CD4-positive, alpha-beta T cell treated with Interleukin-6 at 100 ng/mL for 8 hours (primary cell): ENCODE measurements around the gene GEN1.

Experiments
- DNase-seq: peaks from one replicate; pipeline ENCODE4 v3.0.0-alpha.2; 2020; ENCODE audit warnings: mixed read lengths, low spot score

The GEN1 gene

DNA sequence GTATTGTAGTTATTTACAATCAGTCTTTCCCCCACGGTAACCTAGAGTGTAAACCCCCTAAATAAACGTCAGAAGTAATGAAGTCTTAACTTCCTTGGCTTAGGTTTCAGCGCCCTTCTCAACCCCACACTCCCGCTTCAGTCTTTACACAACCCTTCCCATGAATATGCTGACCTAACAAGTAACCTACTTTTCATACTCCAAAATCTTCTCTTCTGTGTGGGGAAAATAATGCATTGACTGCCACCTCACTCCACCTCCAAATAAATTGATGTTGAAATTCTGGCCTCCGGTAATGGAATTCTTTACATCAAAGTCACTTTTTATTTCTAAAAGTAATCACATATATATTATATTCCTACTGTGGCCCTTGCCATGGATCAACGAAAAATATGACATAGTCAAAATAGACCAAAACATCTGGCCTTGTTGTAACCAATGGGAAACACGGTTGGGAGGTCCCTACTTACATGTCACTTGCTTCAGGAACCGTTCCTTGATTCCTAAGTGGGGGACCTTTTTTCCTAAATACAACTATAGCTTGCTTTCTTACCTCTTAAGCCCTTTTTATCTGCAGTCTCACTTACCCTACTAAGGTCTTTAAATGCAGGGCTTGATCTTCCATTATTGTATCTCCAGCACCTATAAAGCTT is 961 bp downstream of the GEN1 start:
- DNase-seq: no peak

DNA sequence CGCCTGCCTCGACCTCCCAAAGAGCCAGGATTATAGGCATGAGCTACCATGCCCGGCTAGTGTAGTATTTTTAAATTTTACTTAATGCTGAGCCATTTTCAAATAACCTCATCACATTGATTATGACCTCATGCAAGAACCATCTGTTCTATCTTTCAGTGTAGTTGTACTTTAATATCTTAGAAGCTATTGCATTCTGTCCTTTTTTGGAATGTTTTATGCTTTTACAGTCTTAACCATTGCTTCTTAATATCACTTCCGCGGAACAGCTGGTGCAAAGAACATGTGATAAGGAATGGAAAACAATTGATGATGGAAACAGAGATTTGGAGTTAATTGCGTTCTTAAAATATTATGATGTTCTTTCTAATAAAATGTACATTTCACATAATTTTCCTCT is 2.7 kb downstream of the GEN1 start:
- DNase-seq: no peak

DNA sequence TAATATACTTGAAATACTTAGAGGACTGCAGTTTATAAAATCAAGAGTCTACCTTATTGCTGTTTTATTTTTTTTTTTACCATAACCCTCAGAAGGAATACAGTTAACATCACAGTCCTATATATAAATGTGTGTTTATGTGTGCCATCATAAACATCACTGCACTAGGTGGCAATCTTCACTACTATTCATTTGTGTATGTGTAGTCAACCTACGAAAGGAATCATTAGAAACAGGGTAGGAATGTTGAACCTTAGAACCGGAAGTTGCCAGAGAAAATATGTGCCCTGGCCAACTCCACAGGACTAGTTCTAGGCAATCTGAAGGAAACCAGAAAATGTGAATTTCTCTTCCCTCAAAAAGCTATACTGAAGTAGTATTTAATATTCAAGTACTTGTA is 3.4 kb downstream of the GEN1 start:
- DNase-seq: no peak

DNA sequence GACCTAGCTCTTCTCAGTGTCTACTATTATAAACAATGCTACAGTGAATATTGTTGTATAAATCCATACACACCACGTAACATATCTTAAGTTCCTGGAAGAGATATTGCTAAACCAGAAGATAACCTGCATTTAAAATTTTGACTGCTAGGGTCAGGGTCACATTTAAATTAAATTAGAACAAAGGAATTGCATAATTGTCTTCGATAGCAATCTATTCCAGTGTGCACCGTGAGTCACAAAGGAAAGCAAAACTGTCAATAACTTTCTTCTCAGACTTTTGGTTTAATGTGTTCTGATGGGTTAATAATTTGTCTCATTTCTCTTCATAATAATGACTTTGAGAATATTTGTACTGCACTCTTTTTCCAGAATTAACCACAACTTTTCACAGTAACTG is 4.2 kb downstream of the GEN1 start:
- no peak for DNase-seq

DNA sequence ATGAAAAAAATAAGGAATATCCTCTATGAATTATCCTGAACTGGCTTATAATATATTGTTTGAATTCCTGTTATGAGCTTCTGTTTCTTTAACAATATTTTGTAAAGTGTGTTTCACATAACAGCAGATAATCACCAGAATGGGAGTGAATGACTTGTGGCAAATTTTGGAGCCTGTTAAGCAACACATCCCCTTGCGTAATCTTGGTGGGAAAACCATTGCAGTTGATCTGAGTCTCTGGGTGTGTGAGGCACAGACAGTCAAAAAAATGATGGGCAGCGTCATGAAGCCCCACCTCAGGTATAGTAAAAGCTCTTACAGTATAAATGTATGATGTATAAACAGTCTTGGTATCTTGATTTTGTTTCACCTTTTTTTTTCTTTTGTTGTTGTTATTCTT is 5.9 kb downstream of the GEN1 start:
- DNase-seq: no peak

DNA sequence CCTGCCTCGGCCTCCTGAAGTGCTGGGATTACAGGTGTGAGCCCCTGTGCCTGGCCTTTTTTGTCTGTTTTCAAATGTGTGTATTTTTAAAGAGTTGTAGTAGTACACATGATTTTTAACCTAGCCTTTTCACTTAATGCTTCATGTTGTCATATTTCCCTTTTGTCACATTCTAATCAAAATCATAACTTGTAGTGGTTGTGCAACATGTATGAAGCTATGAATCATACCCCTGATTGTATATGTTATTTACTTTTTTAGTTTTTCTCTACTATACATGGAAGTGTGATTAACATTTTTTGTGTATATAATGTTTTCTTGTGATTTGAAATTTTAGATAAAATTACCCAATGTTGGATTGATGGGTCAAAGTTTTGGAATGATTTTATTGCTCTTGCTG is 8.5 kb downstream of the GEN1 start:
- DNase-seq: no peak

DNA sequence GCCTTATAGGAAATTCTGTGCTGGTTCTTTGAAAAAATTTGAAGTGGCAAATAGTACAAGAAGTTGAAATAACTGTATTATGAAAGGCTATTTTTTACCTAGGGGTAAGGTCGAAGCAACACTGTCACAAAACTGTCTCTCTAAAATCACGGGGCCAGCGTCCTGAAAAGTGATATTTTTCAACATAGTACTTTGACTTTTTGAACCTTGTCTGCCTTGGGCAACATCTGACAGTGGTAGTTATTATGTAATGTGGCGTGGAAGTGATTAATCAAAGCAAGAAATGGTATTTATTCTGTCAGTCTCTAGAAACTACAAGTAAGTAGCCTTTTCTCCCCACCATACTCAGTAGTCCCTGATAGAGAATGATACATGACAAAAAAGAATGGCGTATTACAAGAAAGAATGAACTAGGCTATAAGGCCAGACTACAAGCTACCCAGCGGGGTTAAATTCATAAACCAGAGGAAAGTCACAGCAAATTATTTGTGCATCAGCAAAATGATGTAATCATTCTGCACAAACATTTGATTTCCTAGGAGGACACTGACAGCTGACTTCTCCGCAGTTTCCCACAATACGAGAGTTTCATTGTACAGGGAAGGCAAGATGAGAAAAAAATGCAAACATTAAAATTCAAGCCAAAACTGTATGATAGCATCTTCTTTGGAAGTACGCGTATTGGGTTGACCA is 9.8 kb downstream of the GEN1 start:
- no peak for DNase-seq

DNA sequence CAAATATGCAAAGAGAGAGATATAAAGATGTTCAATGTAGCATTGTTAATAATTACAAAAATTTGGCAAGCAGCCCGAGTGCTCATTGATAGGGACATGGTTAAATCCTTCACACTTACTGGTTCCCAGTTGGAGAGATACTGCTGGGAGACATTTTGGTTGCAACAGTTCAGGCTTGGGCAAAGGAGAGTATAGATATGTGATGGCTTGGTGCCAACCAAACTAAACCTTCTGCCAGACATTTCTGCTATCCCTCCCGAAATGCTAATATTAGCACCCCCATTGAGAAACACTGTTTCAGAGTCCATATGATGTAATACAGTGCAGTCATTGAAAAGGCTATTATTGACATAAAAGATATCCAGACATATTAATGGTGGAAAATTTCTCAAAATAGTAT is 11.5 kb downstream of the GEN1 start:
- DNase-seq: no peak

DNA sequence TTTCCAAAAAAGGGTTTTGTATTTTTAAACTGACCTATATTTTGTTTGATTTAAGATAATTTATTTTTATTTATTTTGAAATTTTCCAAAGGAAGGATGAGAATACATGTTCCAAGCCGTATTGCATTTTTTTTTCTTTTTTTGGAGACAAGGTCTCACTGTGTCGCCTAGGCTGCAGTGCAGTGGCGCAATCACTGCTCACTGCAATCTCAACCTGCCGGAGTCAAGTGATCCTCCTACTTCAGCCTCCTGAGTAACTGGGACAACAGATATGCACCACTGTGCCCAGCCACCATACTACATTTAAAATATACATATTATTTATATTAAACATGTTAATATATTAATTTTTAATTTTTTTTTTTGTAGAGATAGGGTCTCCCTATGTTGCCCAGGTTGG is 15.0 kb downstream of the GEN1 start:
- no peak for DNase-seq

DNA sequence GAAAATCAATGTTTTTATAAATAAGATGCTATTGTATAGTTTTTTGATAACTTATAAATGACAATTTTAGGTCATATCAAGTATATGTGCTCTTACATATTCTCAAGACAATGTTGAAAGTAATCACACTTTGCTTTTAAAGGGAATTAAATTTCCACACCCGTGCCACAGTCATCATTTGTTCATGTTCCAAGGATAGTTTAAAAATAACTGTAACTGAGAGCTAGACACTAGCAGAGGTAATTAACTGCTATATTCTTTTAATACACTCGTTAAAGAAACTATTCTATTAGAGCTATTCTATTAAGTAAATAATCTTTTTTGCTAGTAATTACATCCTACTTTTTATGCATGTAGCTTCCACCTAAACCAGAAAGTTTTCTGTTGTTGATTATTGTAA is 18.0 kb downstream of the GEN1 start:
- DNase-seq: no peak

DNA sequence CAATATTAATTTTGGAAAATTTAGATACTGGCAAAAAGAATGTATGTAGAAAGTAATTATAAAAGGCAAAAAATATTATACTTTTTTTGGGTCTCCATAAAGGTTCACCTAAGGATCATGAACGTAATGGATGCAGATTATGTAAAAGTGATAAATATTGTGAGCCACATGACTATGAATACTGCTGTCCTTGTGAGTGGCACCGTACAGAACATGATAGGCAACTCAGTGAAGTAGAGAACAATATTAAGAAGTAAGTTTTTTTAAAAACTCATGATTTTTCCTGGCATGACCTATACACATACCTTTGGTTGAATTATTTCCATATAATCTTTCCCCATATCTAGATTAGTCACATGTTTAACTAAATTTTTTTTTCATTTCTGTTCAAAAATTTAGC is 18.6 kb downstream of the GEN1 start:
- DNase-seq: no peak

DNA sequence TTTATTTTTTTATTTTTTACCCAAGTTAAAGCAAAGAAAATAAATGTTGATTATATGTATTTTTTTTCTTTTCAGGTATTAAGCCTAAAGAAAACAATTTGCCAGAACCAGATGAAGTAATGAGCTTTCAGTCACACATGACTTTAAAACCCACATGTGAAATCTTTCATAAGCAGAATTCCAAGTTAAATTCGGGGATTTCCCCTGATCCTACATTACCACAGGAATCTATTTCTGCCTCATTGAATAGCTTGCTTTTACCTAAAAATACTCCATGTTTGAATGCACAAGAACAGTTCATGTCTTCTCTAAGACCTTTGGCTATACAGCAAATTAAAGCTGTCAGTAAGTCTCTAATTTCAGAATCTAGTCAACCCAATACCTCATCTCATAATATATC is 26.6 kb downstream of the GEN1 start:
- DNase-seq: no peak

DNA sequence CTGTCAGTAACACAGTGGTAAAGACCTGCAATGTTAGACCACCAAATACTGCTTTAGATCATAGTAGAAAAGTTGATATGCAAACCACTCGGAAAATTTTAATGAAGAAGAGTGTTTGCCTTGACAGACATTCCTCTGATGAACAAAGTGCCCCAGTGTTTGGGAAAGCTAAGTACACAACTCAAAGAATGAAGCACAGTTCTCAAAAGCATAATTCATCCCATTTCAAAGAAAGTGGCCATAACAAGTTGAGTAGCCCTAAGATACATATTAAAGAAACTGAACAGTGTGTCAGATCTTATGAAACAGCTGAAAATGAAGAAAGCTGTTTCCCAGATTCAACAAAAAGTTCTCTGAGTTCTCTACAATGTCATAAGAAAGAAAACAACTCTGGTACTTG is 27.5 kb downstream of the GEN1 start:
- DNase-seq: no peak

DNA sequence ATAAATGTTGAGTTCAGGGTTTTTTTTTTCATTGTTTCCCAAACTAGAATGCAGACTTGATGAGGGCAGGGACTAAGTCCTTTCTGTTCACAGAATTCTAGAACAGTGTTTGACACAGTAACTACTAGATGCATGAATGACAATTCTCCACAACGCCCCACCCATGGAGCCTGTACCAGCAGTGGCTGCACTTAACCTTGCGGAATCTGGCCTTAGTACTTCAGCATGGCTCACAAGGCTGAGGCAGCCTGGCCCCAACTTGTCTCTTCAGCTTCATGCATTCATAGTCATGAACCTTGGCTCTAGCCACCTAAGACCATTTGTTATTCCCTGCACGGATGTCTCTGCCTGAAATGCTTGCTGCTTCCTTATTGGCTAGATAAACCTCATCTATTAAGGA is 32.8 kb downstream of the GEN1 start:
- no peak for DNase-seq

DNA sequence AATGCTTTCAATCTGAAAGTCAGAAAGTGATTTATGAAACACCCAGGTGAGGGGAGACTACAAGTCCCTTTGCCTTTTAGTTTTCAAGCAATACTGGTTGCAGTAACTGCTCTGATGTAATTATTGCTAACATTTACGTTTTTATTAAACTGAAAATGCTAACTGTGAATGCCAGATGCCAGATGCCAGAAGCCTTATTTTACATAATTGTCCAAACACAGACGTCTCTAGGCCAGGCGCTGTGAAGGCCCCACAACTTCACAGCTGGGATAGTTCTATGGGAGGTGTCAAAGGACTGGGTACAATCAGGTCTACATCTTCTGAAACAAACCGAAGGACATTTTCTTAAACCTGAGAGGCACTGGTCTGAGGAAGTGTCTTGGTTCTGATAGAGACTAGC is 34.8 kb downstream of the GEN1 start:
- no peak for DNase-seq

DNA sequence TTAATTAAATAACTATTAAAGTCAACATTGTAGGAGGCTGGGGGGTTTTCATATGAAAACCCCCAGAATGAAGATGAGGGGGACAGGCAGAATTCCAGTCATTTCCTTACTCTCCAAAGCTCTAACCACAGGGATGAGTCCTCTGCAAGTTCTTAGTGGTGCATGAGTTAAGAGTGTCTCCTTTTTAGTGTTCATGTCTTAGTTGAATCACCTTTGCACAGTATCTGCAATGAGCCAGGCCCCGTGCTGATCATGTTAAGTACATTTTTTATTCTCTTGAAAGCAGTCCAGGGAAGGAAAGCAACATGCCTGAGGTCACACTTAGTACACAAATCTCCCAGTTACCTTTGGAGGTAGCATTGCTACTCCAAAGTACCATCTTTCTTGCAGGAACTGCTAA is 36.6 kb downstream of the GEN1 start:
- no peak for DNase-seq

DNA sequence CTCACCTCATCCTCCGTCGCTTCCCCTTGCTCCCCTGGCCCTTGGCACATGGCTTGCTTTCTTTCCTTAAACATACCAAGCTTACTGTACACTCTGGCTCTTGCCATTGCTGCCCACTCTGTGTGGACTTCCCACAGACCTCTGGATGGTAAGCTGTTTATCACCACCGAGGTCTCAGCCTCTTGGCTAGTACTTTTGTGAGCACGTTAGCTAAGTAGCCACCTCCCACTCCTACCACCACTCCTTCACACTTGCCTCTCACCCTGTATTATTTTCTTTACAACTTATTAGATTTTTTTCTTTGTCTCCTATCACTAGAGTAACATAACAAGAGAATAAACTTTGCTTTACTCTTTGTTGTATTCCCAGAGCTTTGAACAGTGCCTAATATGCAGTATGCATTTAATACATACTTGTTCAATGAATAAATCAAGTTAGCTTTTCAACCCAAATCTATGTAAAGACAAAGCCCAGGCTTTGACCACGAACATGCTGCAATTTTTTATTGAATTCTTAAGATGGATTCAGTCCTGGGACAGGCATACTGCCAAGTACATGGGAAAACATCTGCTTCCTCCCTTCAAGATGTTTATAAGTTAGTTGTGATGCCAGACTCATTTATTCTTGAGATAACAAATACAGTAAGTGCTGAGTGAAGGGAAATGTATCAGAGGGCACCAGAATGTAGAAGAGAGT is 37.3 kb downstream of the GEN1 start:
- DNase-seq: no peak

DNA sequence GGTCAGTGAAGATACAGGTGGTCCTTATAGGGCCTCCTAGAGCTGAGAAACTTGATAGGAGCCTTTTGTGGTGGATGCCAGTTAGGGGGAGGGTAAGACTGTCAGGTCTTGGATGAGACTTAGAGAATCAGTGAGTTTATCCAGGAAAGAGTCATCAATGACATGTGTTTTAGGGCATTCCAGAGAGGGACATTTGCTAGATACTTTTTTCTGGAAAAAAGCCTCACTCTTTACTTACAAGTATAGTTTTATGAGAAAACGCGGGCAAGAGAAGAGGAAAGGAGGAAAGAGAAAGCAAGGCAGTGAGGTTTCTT is 37.8 kb downstream of the GEN1 start:
- DNase-seq: no peak

DNA sequence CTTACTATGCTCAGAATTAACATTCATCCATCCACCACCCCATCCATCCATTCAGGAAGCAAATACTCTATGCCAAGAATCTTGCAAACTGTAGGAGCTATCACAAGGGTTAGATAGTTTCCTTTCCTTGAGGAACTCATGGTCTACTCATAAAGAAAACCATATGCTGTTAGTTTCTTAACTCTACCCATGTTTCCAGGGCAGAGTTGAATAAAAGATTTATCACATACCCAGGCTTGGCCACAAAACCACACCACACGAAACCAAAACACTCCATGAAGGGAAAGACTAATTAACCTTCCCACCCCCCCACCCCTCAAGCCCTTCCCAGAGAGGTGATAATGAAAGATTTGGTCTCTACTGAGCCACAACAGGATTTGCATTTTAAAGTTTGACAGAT is 38.6 kb downstream of the GEN1 start:
- DNase-seq: no peak

DNA sequence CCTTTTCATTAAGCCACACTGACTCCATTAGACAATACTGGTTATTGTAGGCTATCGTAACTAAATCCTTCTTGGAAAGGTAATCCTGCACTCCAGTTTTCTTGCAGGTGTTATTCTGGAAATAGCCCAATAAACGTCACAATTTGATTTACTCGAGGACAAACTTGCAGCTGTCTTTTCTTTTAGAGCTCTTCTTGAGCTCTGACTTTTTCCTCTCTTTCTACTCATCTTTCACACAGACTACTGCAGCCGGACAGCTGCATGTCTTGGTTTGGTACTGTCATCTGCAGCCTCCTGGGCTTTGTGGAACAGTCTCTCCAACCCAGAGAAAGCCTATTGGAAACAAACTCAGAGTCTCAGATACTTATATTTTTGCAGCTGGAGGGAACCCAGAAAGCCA is 39.4 kb downstream of the GEN1 start:
- DNase-seq: no peak

DNA sequence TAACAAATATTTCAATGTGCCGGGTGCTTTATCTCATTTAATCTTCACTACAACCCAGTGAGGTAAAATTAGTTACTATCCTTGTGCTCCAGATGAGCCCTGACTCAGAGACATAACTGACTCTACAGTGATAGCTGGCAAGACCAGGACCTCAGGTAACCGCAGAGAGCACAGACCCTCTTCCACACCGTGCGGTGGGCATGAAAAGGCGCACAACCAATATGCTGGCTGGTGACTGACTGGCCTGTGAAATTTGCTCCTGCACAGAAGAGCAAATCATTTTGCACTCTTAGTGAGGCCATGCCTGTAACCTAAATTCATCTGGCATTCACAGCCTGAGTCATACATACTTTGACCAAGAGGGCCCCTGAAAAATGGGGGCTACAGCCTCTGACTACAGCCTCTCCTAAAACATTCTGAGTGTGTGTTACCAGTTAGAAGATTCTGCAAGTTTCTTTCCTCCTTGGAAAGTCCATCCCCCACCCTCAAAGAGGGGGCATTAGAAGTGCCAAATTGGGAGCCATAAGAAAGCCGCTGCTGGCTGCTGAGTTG is 39.9 kb downstream of the GEN1 start:
- no peak for DNase-seq

DNA sequence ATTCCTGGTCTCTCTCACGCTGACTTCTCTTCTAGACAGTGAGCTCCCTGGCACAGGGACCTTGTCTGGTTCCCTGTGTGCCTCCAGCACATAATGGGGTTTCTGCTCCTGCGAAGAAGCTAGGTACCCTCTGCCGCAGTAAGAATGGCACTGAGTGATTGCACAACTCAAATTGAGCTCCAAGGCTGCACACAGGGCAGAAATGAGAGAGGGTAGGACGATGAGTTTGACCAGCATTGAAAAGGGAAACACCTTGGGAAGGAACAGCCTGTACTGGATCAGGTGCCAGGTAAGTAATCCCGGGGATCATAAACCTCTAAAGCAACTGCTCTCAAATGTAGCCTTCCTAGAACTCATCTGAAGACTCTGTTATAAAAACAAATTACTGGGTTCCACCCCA is 41.4 kb downstream of the GEN1 start:
- DNase-seq: no peak

DNA sequence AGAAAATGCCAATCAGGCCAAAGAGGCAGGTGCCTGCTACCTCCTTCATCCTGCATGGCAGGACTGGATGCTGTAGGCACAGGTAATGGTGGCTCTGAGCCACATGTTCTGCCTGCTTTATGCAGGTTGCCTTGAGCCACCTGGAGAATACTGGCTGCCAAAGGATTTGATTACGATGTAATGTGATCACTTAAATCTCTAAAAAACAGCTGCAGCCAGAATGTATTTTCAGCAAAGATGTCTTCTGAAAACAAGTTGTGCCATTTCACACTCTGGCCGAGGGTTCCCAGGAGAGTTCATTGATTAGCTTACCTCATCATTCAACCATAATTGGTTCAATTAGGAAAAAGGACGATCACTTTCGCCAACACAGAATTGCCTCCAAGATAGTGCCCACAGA is 44.4 kb downstream of the GEN1 start:
- no peak for DNase-seq
